ENCODE measurements around the gene ANXA7.
"Not testable (repeated sequence)": the region's sequence is repeated elsewhere in the genome, so short reads cannot be mapped to it uniquely, and the experiment has no call there.

DNA sequence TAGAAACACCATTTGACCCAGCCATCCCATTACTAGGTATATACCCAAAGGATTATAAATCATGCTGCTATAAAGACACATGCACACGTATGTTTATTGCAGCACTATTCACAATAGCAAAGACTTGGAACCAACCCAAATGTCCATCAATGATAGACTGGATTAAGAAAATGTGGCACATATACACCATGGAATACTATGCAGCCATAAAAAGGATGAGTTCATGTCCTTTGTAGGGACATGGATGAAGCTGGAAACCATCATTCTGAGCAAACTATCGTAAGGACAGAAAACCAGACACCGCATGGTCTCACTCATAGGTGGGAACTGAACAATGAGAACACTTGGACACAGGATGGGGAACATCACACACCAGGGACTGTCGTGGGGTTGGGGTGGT, 19.5 kb downstream of the ANXA7 start:
- not testable (repeated sequence) for TF ChIP-seq POLR2A (IDR thresholded peaks at IDR 0.05)
- TF ChIP-seq, protein P1, sequence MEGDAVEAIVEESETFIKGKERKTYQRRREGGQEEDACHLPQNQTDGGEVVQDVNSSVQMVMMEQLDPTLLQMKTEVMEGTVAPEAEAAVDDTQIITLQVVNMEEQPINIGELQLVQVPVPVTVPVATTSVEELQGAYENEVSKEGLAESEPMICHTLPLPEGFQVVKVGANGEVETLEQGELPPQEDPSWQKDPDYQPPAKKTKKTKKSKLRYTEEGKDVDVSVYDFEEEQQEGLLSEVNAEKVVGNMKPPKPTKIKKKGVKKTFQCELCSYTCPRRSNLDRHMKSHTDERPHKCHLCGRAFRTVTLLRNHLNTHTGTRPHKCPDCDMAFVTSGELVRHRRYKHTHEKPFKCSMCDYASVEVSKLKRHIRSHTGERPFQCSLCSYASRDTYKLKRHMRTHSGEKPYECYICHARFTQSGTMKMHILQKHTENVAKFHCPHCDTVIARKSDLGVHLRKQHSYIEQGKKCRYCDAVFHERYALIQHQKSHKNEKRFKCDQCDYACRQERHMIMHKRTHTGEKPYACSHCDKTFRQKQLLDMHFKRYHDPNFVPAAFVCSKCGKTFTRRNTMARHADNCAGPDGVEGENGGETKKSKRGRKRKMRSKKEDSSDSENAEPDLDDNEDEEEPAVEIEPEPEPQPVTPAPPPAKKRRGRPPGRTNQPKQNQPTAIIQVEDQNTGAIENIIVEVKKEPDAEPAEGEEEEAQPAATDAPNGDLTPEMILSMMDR (IDR thresholded peaks at IDR 0.05): not testable (repeated sequence)
